A673 (cell line): ENCODE data around the gene ZBTB26.

ENCODE experiments used
- EZH2 ChIP-seq: fragments of 200-600 bp; sonication (generic); IDR thresholded peaks from 2 replicates; pipeline ENCODE4 v1.6.1; 2017; ENCODE audit warnings: borderline replicate concordance, low read depth, mild to moderate bottlenecking, mixed read lengths, antibody characterized with exemption, low read length; ENCODE audit not compliant: poor library complexity, severe bottlenecking
- TF ChIP-seq, protein P1 (sequence below): fragments of 300-800, 200-600 bp; sonication (generic); conservative IDR thresholded peaks from 2 replicates; pipeline ENCODE4 v1.5.1; 2017; ENCODE audit warnings: low read depth, mild to moderate bottlenecking, antibody characterized with exemption, low read length, moderate library complexity, mixed read lengths

DNA sequence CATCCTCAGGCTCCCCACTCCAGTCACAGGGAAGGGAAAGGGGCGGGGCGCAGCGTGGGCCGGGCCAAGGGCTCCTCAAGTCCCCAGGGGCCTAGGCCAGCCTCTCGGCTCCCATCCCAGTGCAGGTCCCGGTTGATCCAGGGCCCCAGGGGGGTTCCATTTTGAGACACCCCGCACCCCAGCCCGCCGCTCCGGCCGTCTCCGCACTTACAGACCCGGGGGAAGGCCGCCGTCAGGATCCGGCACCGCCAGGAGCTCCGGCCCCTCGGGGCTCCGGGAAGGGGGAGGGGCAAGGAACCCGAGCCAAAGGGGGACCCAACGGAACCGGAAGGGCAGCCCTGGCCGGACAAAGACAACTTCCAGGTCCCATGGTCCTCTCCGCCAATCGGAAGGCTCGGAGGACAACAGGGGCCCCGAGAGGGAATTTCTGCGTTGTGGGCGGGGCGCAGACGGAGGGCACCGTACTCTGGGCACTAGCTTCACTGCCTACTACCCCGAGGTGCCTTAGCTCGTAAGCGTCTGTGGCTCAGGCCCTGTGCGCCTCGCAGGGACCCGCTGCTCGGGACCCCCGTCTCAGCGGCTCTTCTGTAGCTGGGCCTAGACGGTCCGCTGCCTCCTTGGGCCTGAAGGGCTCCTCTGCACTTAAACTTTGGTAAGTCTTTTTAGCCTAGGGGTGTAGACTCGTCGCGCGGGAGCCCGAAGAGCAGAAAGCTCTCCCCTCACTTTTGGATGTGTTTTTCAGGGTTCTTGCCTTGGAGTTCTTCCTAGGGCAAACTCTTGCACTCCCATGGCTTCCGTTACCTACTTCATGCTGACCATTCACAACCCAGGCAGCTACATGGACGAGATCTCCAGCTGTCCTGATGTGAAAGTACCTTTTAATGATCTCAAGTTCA is at the start of gene ZBTB26:
- TF ChIP-seq, protein P1, sequence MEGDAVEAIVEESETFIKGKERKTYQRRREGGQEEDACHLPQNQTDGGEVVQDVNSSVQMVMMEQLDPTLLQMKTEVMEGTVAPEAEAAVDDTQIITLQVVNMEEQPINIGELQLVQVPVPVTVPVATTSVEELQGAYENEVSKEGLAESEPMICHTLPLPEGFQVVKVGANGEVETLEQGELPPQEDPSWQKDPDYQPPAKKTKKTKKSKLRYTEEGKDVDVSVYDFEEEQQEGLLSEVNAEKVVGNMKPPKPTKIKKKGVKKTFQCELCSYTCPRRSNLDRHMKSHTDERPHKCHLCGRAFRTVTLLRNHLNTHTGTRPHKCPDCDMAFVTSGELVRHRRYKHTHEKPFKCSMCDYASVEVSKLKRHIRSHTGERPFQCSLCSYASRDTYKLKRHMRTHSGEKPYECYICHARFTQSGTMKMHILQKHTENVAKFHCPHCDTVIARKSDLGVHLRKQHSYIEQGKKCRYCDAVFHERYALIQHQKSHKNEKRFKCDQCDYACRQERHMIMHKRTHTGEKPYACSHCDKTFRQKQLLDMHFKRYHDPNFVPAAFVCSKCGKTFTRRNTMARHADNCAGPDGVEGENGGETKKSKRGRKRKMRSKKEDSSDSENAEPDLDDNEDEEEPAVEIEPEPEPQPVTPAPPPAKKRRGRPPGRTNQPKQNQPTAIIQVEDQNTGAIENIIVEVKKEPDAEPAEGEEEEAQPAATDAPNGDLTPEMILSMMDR = no peak
- no peak for TF ChIP-seq EZH2
